Measurements from ENCODE around the gene KCTD1. TPM values are rescaled to one million over a fixed set of nuclear protein-coding genes. Genes with fewer than 3 reads are reported as not detected.

KCTD1 gene
- total and polyA plus RNA-seq, 2 experiments from 2014 or later, result 5.4 to 13.8 TPM

DNA sequence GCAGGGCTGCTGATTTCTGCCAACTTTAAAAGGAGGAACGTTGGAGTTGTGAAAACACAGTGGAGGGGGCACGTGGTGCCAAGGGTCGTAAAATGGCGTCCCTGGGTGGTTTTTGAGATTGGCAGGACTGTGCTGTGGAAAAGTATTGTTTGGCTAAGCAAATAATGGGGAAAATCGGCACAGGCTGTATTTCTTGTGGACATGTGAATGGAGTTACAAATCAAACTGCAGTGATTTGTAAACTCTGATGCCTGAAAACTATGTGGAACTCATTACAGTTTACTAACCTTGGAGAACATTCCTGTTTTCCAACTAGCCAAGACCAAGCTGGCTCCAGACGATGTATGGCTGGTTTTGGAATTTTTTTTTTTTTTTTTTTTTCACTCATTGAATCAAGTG is 68.7 kb downstream of the KCTD1 start:
- no peak for DNase-seq (ENCODE audit: low spot score)
- Histone ChIP-seq H3K27me3 (no peaks in the 10 kb centered on the region), H3K9me2 (replicated peaks; ENCODE audit: insufficient read depth) (no peaks in the 10 kb centered on the region), H3K36me3 (replicated peaks; ENCODE audit: insufficient read depth, low read depth) (no peaks in the 10 kb centered on the region), H3K4me2 (no peak overlapping the region), H3K4me3 (no peak overlapping the region), H4K20me1 (ENCODE audit: insufficient read depth, poor library complexity, severe bottlenecking) (no peaks in the 10 kb centered on the region), H3K79me2 (no peaks in the 10 kb centered on the region), H3K27ac (peak overlapping the region; percentile 95), H2AFZ (no peak overlapping the region), H3K4me1 (ENCODE audit: insufficient read depth) (peaks cover 16% of the 10 kb centered on the region), H3K9me3 (ENCODE audit: low read depth) (no peaks in the 10 kb centered on the region)
- 50% methylated on average over 6 of the region's 6 CpGs for WGBS (ENCODE audit: low lambda C conversion rate, missing lambda C conversion rate)
- TF ChIP-seq EZH2phosphoT487 (IDR thresholded peaks at IDR 0.05; ENCODE audit: low read depth, severe bottlenecking, unreplicated experiment) (no peak), EZH2 (IDR thresholded peaks at IDR 0.05; ENCODE audit: borderline replicate concordance) (no peak)
- TF ChIP-seq, protein P1, sequence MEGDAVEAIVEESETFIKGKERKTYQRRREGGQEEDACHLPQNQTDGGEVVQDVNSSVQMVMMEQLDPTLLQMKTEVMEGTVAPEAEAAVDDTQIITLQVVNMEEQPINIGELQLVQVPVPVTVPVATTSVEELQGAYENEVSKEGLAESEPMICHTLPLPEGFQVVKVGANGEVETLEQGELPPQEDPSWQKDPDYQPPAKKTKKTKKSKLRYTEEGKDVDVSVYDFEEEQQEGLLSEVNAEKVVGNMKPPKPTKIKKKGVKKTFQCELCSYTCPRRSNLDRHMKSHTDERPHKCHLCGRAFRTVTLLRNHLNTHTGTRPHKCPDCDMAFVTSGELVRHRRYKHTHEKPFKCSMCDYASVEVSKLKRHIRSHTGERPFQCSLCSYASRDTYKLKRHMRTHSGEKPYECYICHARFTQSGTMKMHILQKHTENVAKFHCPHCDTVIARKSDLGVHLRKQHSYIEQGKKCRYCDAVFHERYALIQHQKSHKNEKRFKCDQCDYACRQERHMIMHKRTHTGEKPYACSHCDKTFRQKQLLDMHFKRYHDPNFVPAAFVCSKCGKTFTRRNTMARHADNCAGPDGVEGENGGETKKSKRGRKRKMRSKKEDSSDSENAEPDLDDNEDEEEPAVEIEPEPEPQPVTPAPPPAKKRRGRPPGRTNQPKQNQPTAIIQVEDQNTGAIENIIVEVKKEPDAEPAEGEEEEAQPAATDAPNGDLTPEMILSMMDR (IDR thresholded peaks at IDR 0.05; ENCODE audit: poor library complexity), result no peak

DNA sequence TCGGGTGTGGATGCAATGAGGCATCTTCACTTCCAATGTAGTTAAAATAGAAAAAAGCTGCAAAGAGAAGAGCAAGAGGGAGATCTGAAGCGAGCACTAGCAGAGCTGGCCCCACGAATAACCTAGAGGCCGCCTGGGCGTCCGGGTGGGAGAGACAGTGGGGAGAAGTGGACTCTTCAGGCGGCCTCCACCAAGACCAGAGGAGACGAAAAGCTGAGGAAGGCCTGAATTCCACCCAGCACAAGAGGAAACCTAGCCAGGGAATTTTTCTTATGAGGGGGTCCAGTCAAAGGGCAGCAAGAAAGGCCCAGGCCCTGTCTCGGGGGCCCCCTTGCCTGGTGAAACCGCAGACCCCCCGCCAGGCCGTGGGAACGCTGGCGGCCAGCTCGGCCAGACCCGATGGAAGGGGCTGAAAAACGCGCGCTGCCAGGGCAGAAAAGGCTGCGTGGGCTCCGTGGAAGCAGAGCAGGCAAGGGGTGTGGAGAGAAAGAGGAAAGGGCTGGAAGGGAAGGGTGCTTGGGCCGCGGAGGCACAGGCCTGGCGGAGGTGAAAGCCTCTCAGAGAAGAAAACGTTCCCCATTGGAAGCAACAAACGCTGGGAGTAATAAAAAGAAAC is 69.2 kb downstream of the KCTD1 start:
- TF ChIP-seq EZH2phosphoT487 (IDR thresholded peaks at IDR 0.05; ENCODE audit: low read depth, severe bottlenecking, unreplicated experiment) (no peak), EZH2 (IDR thresholded peaks at IDR 0.05; ENCODE audit: borderline replicate concordance) (no peak)
- peaks cover 16% of the 10 kb centered on the region for H3K4me1 ChIP-seq (ENCODE audit: insufficient read depth)
- H3K9me2 ChIP-seq (replicated peaks; ENCODE audit: insufficient read depth), result no peaks in the 10 kb centered on the region
- H2AFZ ChIP-seq, result no peak overlapping the region
- no peaks in the 10 kb centered on the region for H3K27me3 ChIP-seq
- no peak overlapping the region for H3K4me3 ChIP-seq
- no peaks in the 10 kb centered on the region for H3K79me2 ChIP-seq
- peak overlapping the region; percentile 95 for H3K27ac ChIP-seq
- 73% methylated on average over 26 of the region's 26 CpGs for WGBS (ENCODE audit: low lambda C conversion rate, missing lambda C conversion rate)
- no peak for DNase-seq (ENCODE audit: low spot score)
- no peaks in the 10 kb centered on the region for H3K9me3 ChIP-seq (ENCODE audit: low read depth)
- no peaks in the 10 kb centered on the region for H3K36me3 ChIP-seq (replicated peaks; ENCODE audit: insufficient read depth, low read depth)
- no peak overlapping the region for H3K4me2 ChIP-seq
- no peaks in the 10 kb centered on the region for H4K20me1 ChIP-seq (ENCODE audit: insufficient read depth, poor library complexity, severe bottlenecking)

DNA sequence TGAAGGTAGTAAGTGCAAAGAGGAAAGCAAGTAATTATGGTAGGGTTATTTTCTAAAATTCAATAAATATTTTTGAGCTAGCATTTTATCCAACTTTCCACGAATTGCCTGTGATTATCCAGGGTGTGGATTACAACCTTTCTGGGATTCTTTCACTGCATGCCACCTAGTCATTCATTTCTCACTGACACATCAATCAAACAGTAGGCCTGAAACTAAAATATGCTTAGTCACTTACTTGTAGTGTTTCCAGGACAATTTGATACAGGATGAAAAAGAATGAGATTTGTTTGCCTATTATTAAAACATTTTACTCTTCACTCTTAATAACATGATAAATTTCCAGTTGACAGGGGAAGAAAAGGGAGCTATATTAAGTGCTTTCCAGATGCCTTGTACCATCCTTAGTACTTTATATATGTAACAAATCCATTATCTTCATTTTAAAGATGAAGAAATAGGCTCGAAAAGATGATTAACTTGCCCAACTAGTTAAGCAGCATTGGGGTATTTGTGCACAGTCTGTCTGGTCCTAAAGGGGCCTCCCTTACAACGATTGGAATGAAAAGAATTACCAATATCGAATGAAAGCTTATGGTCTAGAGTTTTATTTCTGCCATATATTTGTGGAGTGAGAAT is 70.4 kb downstream of the KCTD1 start:
- Histone ChIP-seq H3K9me3 (ENCODE audit: low read depth) (no peaks in the 10 kb centered on the region), H3K27me3 (no peaks in the 10 kb centered on the region), H3K79me2 (no peaks in the 10 kb centered on the region), H3K4me3 (no peak overlapping the region), H2AFZ (no peak overlapping the region), H3K4me2 (no peak overlapping the region), H3K9me2 (replicated peaks; ENCODE audit: insufficient read depth) (no peaks in the 10 kb centered on the region), H3K36me3 (replicated peaks; ENCODE audit: insufficient read depth, low read depth) (no peaks in the 10 kb centered on the region), H4K20me1 (ENCODE audit: insufficient read depth, poor library complexity, severe bottlenecking) (no peaks in the 10 kb centered on the region), H3K27ac (peak overlapping the region; percentile 95), H3K4me1 (ENCODE audit: insufficient read depth) (peaks cover 16% of the 10 kb centered on the region)
- TF ChIP-seq, protein P1 (IDR thresholded peaks at IDR 0.05; ENCODE audit: poor library complexity), result no peak
- TF ChIP-seq EZH2 (IDR thresholded peaks at IDR 0.05; ENCODE audit: borderline replicate concordance), result no peak
- TF ChIP-seq EZH2phosphoT487 (IDR thresholded peaks at IDR 0.05; ENCODE audit: low read depth, severe bottlenecking, unreplicated experiment), result no peak
- DNase-seq (ENCODE audit: low spot score), result no peak
- WGBS (ENCODE audit: low lambda C conversion rate, missing lambda C conversion rate), result 59% methylated on average over 4 of the region's 4 CpGs

DNA sequence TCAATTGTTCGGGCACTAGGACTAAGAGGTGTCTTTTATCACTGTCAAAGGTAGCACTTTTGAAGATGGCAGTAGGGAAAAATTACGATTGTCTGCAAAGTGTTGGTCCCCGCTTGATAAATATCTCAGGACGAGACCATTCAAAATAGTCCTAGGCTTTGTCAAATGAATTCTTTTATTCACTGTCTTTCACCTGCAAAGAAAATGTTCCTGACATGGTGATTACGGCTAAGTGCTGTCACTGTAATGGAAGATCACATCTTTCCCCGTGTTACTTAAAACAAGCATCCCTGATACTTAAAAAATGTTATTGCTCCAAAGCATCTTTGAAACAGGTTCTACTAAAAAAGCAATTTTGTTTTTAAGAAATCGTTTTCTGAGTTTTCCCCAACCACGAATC is 71.7 kb downstream of the KCTD1 start:
- Histone ChIP-seq H3K36me3 (replicated peaks; ENCODE audit: insufficient read depth, low read depth) (no peaks in the 10 kb centered on the region), H3K27me3 (no peaks in the 10 kb centered on the region), H3K79me2 (no peaks in the 10 kb centered on the region), H3K4me2 (no peak overlapping the region), H3K4me1 (ENCODE audit: insufficient read depth) (peaks cover 9% of the 10 kb centered on the region), H3K9me3 (ENCODE audit: low read depth) (no peaks in the 10 kb centered on the region), H3K4me3 (no peak overlapping the region), H3K27ac (no peak overlapping the region), H4K20me1 (ENCODE audit: insufficient read depth, poor library complexity, severe bottlenecking) (no peaks in the 10 kb centered on the region), H3K9me2 (replicated peaks; ENCODE audit: insufficient read depth) (no peaks in the 10 kb centered on the region), H2AFZ (no peak overlapping the region)
- DNase-seq (ENCODE audit: low spot score), result no peak
- TF ChIP-seq EZH2phosphoT487 (IDR thresholded peaks at IDR 0.05; ENCODE audit: low read depth, severe bottlenecking, unreplicated experiment), result no peak
- TF ChIP-seq EZH2 (IDR thresholded peaks at IDR 0.05; ENCODE audit: borderline replicate concordance), result no peak
- TF ChIP-seq, protein P1 (IDR thresholded peaks at IDR 0.05; ENCODE audit: poor library complexity), result no peak
- 89% methylated on average over 8 of the region's 8 CpGs for WGBS (ENCODE audit: low lambda C conversion rate, missing lambda C conversion rate)
